ENCODE data around the gene BOLA3. TPM values are rescaled to one million over a fixed set of nuclear protein-coding genes. Genes with fewer than 3 reads are reported as not detected.
A peak's percentile ranks its signal among the peaks of the same experiment; 100 is the strongest.

Gene BOLA3
- total RNA-seq, 4 donors from 2014 or later, result 27.1 to 69.3 (median 40.8) TPM

- H3K4me3 ChIP-seq, result no peak overlapping the region
- 89 to 94% methylated on average over 7 of the region's 7 CpGs for WGBS, 2 donors
- no peak for DNase-seq
- peaks cover 9 to 32% (median 18%) of the 10 kb centered on the region in 3 donors for H3K4me1 ChIP-seq
- H3K36me3 ChIP-seq, result peaks cover 0 to 52% (median 0%) of the 10 kb centered on the region in 3 donors
- no peaks in the 10 kb centered on the region for H3K27me3 ChIP-seq
- TF ChIP-seq CTCF (IDR thresholded peaks at IDR 0.05) (no peak), POLR2A (IDR thresholded peaks at IDR 0.05) (no peak)
- H3K9me3 ChIP-seq, result no peaks in the 10 kb centered on the region
- intact Hi-C loops (cut with DNase I), result loop anchor here (10.0 kb wide), 1 partner anchor 325 kb away; the partner anchor contains the start of gene STAMBP
- H3K27ac ChIP-seq, result no peak overlapping the region
Observed at GRCh38 chr2:74149570-74150319, 2.0 kb upstream of the BOLA3 start.

- Histone ChIP-seq H3K27me3 (no peaks in the 10 kb centered on the region), H3K4me3 (no peak overlapping the region), H3K4me1 (peaks cover 9 to 32% (median 18%) of the 10 kb centered on the region in 3 donors), H3K27ac (no peak overlapping the region), H3K9me3 (no peaks in the 10 kb centered on the region), H3K36me3 (peaks cover 0 to 52% (median 0%) of the 10 kb centered on the region in 3 donors)
- no peak for TF ChIP-seq POLR2A (IDR thresholded peaks at IDR 0.05)
- TF ChIP-seq CTCF (IDR thresholded peaks at IDR 0.05), result no peak
- DNase-seq, result no peak
- intact Hi-C loops (cut with DNase I), result loop anchor here (10.0 kb wide), 1 partner anchor 324 kb away; the partner anchor contains the start of gene STAMBP
- 82 to 86% methylated on average over 5 of the region's 5 CpGs for WGBS, 2 donors
Observed at GRCh38 chr2:74149247-74149525, 1.5 kb upstream of the BOLA3 start.

GRCh38 chr2:74148457-74149246, 940 bp upstream of the BOLA3 start:
- 50 to 61% methylated on average over 16 of the region's 16 CpGs for WGBS, 2 donors
- peak overlapping the region; percentile 66 to 98 (median 76) for H3K4me3 ChIP-seq
- peaks cover 0 to 51% (median 0%) of the 10 kb centered on the region in 3 donors for H3K36me3 ChIP-seq
- intact Hi-C loops (cut with DNase I), result loop anchor here (10.0 kb wide), 1 partner anchor 324 kb away; the partner anchor contains the start of gene STAMBP
- DNase-seq, result no peak
- no peaks in the 10 kb centered on the region for H3K9me3 ChIP-seq
- H3K4me1 ChIP-seq, result peaks cover 9 to 32% (median 18%) of the 10 kb centered on the region in 3 donors
- TF ChIP-seq POLR2A (IDR thresholded peaks at IDR 0.05) (no peak), CTCF (IDR thresholded peaks at IDR 0.05) (no peak)
- H3K27ac ChIP-seq, result peak overlapping the region; percentile 73 to 82 (median 76)
- no peaks in the 10 kb centered on the region for H3K27me3 ChIP-seq

GRCh38 chr2:74146929-74147726, 584 bp downstream of the BOLA3 start:
- Histone ChIP-seq H3K27ac (peak overlapping the region; percentile 73 to 82 (median 76)), H3K27me3 (no peaks in the 10 kb centered on the region), H3K9me3 (no peaks in the 10 kb centered on the region), H3K36me3 (peaks cover 0 to 51% (median 0%) of the 10 kb centered on the region in 3 donors), H3K4me3 (peak overlapping the region; percentile 66 to 98 (median 76)), H3K4me1 (peaks cover 9 to 32% (median 18%) of the 10 kb centered on the region in 3 donors)
- intact Hi-C loops (cut with DNase I), result loop anchor here (10.0 kb wide), 1 partner anchor 322 kb away; the partner anchor contains the start of gene STAMBP
- TF ChIP-seq CTCF (IDR thresholded peaks at IDR 0.05), result no peak
- no peak for TF ChIP-seq POLR2A (IDR thresholded peaks at IDR 0.05)
- no peak for DNase-seq
- 4 to 7% methylated on average over 27 to 28 of the region's 29 CpGs for WGBS, 2 donors
